ENCODE results near the gene AGAP2. TPM values are rescaled to one million over a fixed set of nuclear protein-coding genes. Genes with fewer than 3 reads are reported as not detected.

The AGAP2 gene
- total RNA-seq, 1 donor from 2014 or later = 0.14 TPM

- Histone ChIP-seq H4K20me1 (ENCODE audit: insufficient read depth, low read length) (no peaks in the 10 kb centered on the region), H2AFZ (ENCODE audit: low read depth, low read length) (peak overlapping the region; percentile 97)
Measured at GRCh38 chr12:57771236-57771872, 32.8 kb upstream of the AGAP2 start.

DNA sequence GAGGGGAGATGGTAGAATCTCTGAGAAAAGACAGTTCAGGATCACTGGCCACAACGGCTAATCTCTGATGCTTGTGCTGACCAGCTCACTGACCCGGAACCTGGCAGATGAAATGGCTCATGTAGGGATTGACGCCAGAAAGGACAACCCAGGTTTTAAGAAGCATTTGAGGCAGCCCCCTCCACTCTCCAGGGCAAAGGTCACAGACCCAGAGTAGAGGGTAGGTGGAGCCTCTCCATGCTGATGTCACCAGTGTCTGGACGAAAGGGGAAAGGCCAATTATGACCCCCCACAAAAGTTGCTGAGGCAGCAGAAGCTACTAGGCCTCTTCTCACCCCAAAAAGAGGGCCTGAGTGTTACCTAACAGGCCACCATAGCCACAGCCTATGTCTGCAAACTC lies 32.2 kb upstream of the AGAP2 start:
- FAIRE-seq = no peak
- H3K4me3 ChIP-seq (ENCODE audit: insufficient read depth, low read depth, low read length) = peak overlapping the region; percentile 85
- H3K4me1 ChIP-seq (ENCODE audit: insufficient read depth, low read length) = peaks cover 24% of the 10 kb centered on the region
- peaks cover 16% of the 10 kb centered on the region for H3K79me2 ChIP-seq (ENCODE audit: insufficient read depth, low read length)
- TF ChIP-seq EZH2 (IDR thresholded peaks at IDR 0.05; ENCODE audit: insufficient read depth, low read length) (no peak), CTCF (IDR thresholded peaks at IDR 0.05; ENCODE audit: insufficient read depth, low read depth, low read length) (no peak)
- Mint-ChIP-seq H3K36me3 (ENCODE audit: low read depth, unreplicated experiment) (peaks cover 16% of the 10 kb centered on the region), H3K27me3 (ENCODE audit: low read depth, unreplicated experiment) (peaks cover 17% of the 10 kb centered on the region), H3K9me3 (ENCODE audit: unreplicated experiment) (no peaks in the 10 kb centered on the region), H3K4me1 (ENCODE audit: low read depth, unreplicated experiment) (peaks cover 11% of the 10 kb centered on the region), H3K27ac (ENCODE audit: unreplicated experiment) (peak overlapping the region; percentile 26), H3K4me3 (ENCODE audit: unreplicated experiment) (peak overlapping the region; percentile 76)
- DNase-seq (ENCODE audit: low read depth) = no peak
- no peak overlapping the region for H3K27ac ChIP-seq (ENCODE audit: low read depth, low read length)
- H3K9me3 ChIP-seq (ENCODE audit: insufficient read depth, low read depth, low read length) = no peaks in the 10 kb centered on the region
- peaks cover 13% of the 10 kb centered on the region for H3K27me3 ChIP-seq (ENCODE audit: insufficient read depth, low read length)
- peaks cover 2% of the 10 kb centered on the region for H3K36me3 ChIP-seq (ENCODE audit: insufficient read depth, low read length)
- peak overlapping the region; percentile 97 for H3K9ac ChIP-seq (ENCODE audit: low read length)
- no peaks in the 10 kb centered on the region for H4K20me1 ChIP-seq (ENCODE audit: insufficient read depth, low read length)
- H3K4me2 ChIP-seq (ENCODE audit: low read length) = peak overlapping the region; percentile 95
- no peak overlapping the region for H2AFZ ChIP-seq (ENCODE audit: low read depth, low read length)

More at GRCh38 chr12:57771236-57771872, 32.8 kb upstream of the AGAP2 start:
- H3K9me3 ChIP-seq (ENCODE audit: insufficient read depth, low read depth, low read length) = no peaks in the 10 kb centered on the region
- peak overlapping the region; percentile 95 for H3K4me2 ChIP-seq (ENCODE audit: low read length)
- peaks cover 16% of the 10 kb centered on the region for H3K79me2 ChIP-seq (ENCODE audit: insufficient read depth, low read length)
- H3K27ac ChIP-seq (ENCODE audit: low read depth, low read length) = peak overlapping the region; percentile 96
- peak; percentile 86 for DNase-seq (ENCODE audit: low read depth)
- no peak for FAIRE-seq
- H3K9me3 Mint-ChIP-seq (ENCODE audit: unreplicated experiment) = no peaks in the 10 kb centered on the region
- peaks cover 18% of the 10 kb centered on the region for H3K36me3 Mint-ChIP-seq (ENCODE audit: low read depth, unreplicated experiment)
- peaks cover 15% of the 10 kb centered on the region for H3K27me3 Mint-ChIP-seq (ENCODE audit: low read depth, unreplicated experiment)
- peaks cover 18% of the 10 kb centered on the region for H3K4me1 ChIP-seq (ENCODE audit: insufficient read depth, low read length)
- peak overlapping the region; percentile 85 for H3K4me3 ChIP-seq (ENCODE audit: insufficient read depth, low read depth, low read length)
- TF ChIP-seq EZH2 (IDR thresholded peaks at IDR 0.05; ENCODE audit: insufficient read depth, low read length) (no peak), CTCF (IDR thresholded peaks at IDR 0.05; ENCODE audit: insufficient read depth, low read depth, low read length) (no peak)
- peak overlapping the region; percentile 86 for H3K4me3 Mint-ChIP-seq (ENCODE audit: unreplicated experiment)
- H3K9ac ChIP-seq (ENCODE audit: low read length) = peak overlapping the region; percentile 97
- H3K27me3 ChIP-seq (ENCODE audit: insufficient read depth, low read length) = peaks cover 6% of the 10 kb centered on the region
- peak overlapping the region; percentile 99 for H3K27ac Mint-ChIP-seq (ENCODE audit: unreplicated experiment)
- H3K4me1 Mint-ChIP-seq (ENCODE audit: low read depth, unreplicated experiment) = peaks cover 9% of the 10 kb centered on the region
- H3K36me3 ChIP-seq (ENCODE audit: insufficient read depth, low read length) = peaks cover 2% of the 10 kb centered on the region

GRCh38 chr12:57769594-57769993 lies 31.1 kb upstream of the AGAP2 start:
- Histone ChIP-seq H3K27ac (ENCODE audit: low read depth, low read length) (no peak overlapping the region), H3K4me2 (ENCODE audit: low read length) (no peak overlapping the region), H4K20me1 (ENCODE audit: insufficient read depth, low read length) (no peaks in the 10 kb centered on the region), H3K4me1 (ENCODE audit: insufficient read depth, low read length) (peaks cover 35% of the 10 kb centered on the region), H3K9me3 (ENCODE audit: insufficient read depth, low read depth, low read length) (no peaks in the 10 kb centered on the region), H3K4me3 (ENCODE audit: insufficient read depth, low read depth, low read length) (no peak overlapping the region), H2AFZ (ENCODE audit: low read depth, low read length) (no peak overlapping the region), H3K36me3 (ENCODE audit: insufficient read depth, low read length) (no peaks in the 10 kb centered on the region), H3K79me2 (ENCODE audit: insufficient read depth, low read length) (peaks cover 16% of the 10 kb centered on the region), H3K27me3 (ENCODE audit: insufficient read depth, low read length) (peaks cover 24% of the 10 kb centered on the region), H3K9ac (ENCODE audit: low read length) (no peak overlapping the region)
- Mint-ChIP-seq H3K27me3 (ENCODE audit: low read depth, unreplicated experiment) (peaks cover 28% of the 10 kb centered on the region), H3K4me1 (ENCODE audit: low read depth, unreplicated experiment) (peaks cover 11% of the 10 kb centered on the region), H3K9me3 (ENCODE audit: unreplicated experiment) (no peaks in the 10 kb centered on the region), H3K36me3 (ENCODE audit: low read depth, unreplicated experiment) (peaks cover 14% of the 10 kb centered on the region), H3K4me3 (ENCODE audit: unreplicated experiment) (peak overlapping the region; percentile 58), H3K27ac (ENCODE audit: unreplicated experiment) (no peak overlapping the region)
- DNase-seq (ENCODE audit: low read depth) (no peak), FAIRE-seq (no peak)
- TF ChIP-seq EZH2 (IDR thresholded peaks at IDR 0.05; ENCODE audit: insufficient read depth, low read length) (no peak), CTCF (IDR thresholded peaks at IDR 0.05; ENCODE audit: insufficient read depth, low read depth, low read length) (no peak)
